Stimulated activated CD4-positive, alpha-beta T cell treated with anti-CD3 and anti-CD28 coated beads, TNF-alpha, amount 100 ng/mL, for 4 hours (primary cell): ENCODE measurements around the gene SHQ1.
A peak's percentile ranks its signal among the peaks of the same experiment; 100 is the strongest.
"Not testable (repeated sequence)": the region's sequence is repeated elsewhere in the genome, so short reads cannot be mapped to it uniquely, and the experiment has no call there.

Experiments used
- DNase-seq, 3 experiments: peaks; one replicate each; pipeline ENCODE4 v3.0.0-alpha.2; 2020; ENCODE audit warnings: low read depth in 3 of 3

The SHQ1 gene

GRCh38 chr3:72748659-72749058, 99.6 kb downstream of the SHQ1 start:
- DNase-seq: no peak

- no peak for DNase-seq
Measured at GRCh38 chr3:72746430-72747411, 101.5 kb downstream of the SHQ1 start.

GRCh38 chr3:72745146-72745999, 102.9 kb downstream of the SHQ1 start:
- no peak for DNase-seq

- no peak for DNase-seq
Measured at GRCh38 chr3:72744330-72744729, 103.9 kb downstream of the SHQ1 start.

GRCh38 chr3:72739531-72740466, 108.4 kb downstream of the SHQ1 start:
- no peak for DNase-seq

GRCh38 chr3:72738752-72739530, 109.3 kb downstream of the SHQ1 start:
- DNase-seq: peak; percentile 51 to 63 (median 59)

- DNase-seq: not testable (repeated sequence)
Measured at GRCh38 chr3:72735072-72735471, 113.2 kb downstream of the SHQ1 start.

GRCh38 chr3:72733676-72734075, 114.6 kb downstream of the SHQ1 start:
- DNase-seq: no peak

GRCh38 chr3:72732666-72733345, 115.4 kb downstream of the SHQ1 start:
- DNase-seq: not testable (repeated sequence)

- no peak for DNase-seq
Measured at GRCh38 chr3:72728958-72729467, 119.2 kb downstream of the SHQ1 start.

- DNase-seq: no peak
Measured at GRCh38 chr3:72728329-72728889, 119.8 kb downstream of the SHQ1 start.

GRCh38 chr3:72727726-72728125, 120.5 kb downstream of the SHQ1 start:
- no peak for DNase-seq

- no peak for DNase-seq
Measured at GRCh38 chr3:72727172-72727571, 121.1 kb downstream of the SHQ1 start.

GRCh38 chr3:72725229-72725628, 123.0 kb downstream of the SHQ1 start:
- no peak for DNase-seq

- DNase-seq: no peak
Measured at GRCh38 chr3:72724070-72724469, 124.2 kb downstream of the SHQ1 start.

GRCh38 chr3:72722930-72723726, 125.1 kb downstream of the SHQ1 start:
- no peak for DNase-seq

GRCh38 chr3:72721683-72722381, 126.4 kb downstream of the SHQ1 start:
- no peak for DNase-seq

- no peak for DNase-seq
Measured at GRCh38 chr3:72720566-72720965, 127.7 kb downstream of the SHQ1 start.
